ENCODE results near the gene CPNE1.

Gene CPNE1

GRCh38 chr20:35619196-35620095, 45.3 kb downstream of the CPNE1 start:
- peak; percentile 63 for DNase-seq (ENCODE audit: low read depth)

- DNase-seq (ENCODE audit: low read depth): no peak
Measured at GRCh38 chr20:35618263-35619131, 46.2 kb downstream of the CPNE1 start.

GRCh38 chr20:35617397-35618262, 47.1 kb downstream of the CPNE1 start:
- no peak for DNase-seq (ENCODE audit: low read depth)

GRCh38 chr20:35616465-35617396, 48.0 kb downstream of the CPNE1 start:
- no peak for DNase-seq (ENCODE audit: low read depth)

- peak; percentile 100 for DNase-seq (ENCODE audit: low read depth)
Measured at GRCh38 chr20:35615667-35616464, 48.8 kb downstream of the CPNE1 start, which contains the start of gene SPAG4. Gene SPAG4 (plus strand): TSS chr20:35615829. CDS start chr20:35616004, 175 bp downstream.

- DNase-seq (ENCODE audit: low read depth): no peak
Measured at GRCh38 chr20:35611482-35611881, 53.2 kb downstream of the CPNE1 start.

- DNase-seq (ENCODE audit: low read depth): no peak
Measured at GRCh38 chr20:35610833-35611427, 53.8 kb downstream of the CPNE1 start.

GRCh38 chr20:35607003-35607735, 57.5 kb downstream of the CPNE1 start:
- DNase-seq (ENCODE audit: low read depth): no peak

GRCh38 chr20:35606127-35606526, 58.6 kb downstream of the CPNE1 start:
- DNase-seq (ENCODE audit: low read depth): no peak

GRCh38 chr20:35604449-35604747, 60.3 kb downstream of the CPNE1 start:
- no peak for DNase-seq (ENCODE audit: low read depth)

GRCh38 chr20:35603695-35604448, 60.8 kb downstream of the CPNE1 start:
- no peak for DNase-seq (ENCODE audit: low read depth)

- DNase-seq (ENCODE audit: low read depth): no peak
Measured at GRCh38 chr20:35602851-35603495, 61.7 kb downstream of the CPNE1 start.

GRCh38 chr20:35601990-35602389, 62.7 kb downstream of the CPNE1 start:
- no peak for DNase-seq (ENCODE audit: low read depth)

GRCh38 chr20:35600993-35601973, 63.4 kb downstream of the CPNE1 start:
- DNase-seq (ENCODE audit: low read depth): peak; percentile 72

- no peak for DNase-seq (ENCODE audit: low read depth)
Measured at GRCh38 chr20:35600176-35600992, 64.3 kb downstream of the CPNE1 start.

- no peak for DNase-seq (ENCODE audit: low read depth)
Measured at GRCh38 chr20:35599776-35600120, 65.0 kb downstream of the CPNE1 start.

Measured in activated T-cell treated with anti-CD3 and anti-CD28 coated beads for 1 hour (primary cell).